ENCODE data around the gene ACSL1. TPM values are rescaled to one million over a fixed set of nuclear protein-coding genes. Genes with fewer than 3 reads are reported as not detected.

ACSL1 gene
- total and polyA plus RNA-seq, 12 donors = 127 to 526 (median 239) TPM

GRCh38 chr4:184824776-184825084, 1.0 kb downstream of the ACSL1 start:
- intact Hi-C loops (cut with DNase I) = loop anchor here in 6 of 10 donors (5.0 kb wide), 2 partner anchors 77 to 153 kb away; no protein-coding TSS in a partner anchor
- Histone ChIP-seq H3K27ac (peak overlapping the region; percentile 63 to 96 (median 82)), H3K9me3 (no peaks in the 10 kb centered on the region), H3K27me3 (no peaks in the 10 kb centered on the region), H3K36me3 (no peaks in the 10 kb centered on the region), H3K4me3 (peak overlapping the region; percentile 36 to 89 (median 70)), H3K4me1 (peaks cover 2 to 66% (median 50%) of the 10 kb centered on the region in 9 donors)
- TF ChIP-seq CTCF (IDR thresholded peaks at IDR 0.05) = no peak
- no peak for DNase-seq
- 27 to 36% methylated on average over 6 of the region's 6 CpGs for WGBS, 2 donors
- no peak for ATAC-seq

- H3K9me3 ChIP-seq = no peaks in the 10 kb centered on the region
- 72 to 76% methylated on average over 13 of the region's 13 CpGs for whole genome bisulfite sequencing, 2 donors
- peak overlapping the region in 9 of 10 donors; percentile 50 to 89 (median 71) for H3K4me3 ChIP-seq
- DNase-seq = no peak
- no peak for TF ChIP-seq CTCF (IDR thresholded peaks at IDR 0.05)
- H3K36me3 ChIP-seq = no peaks in the 10 kb centered on the region
- peak overlapping the region in 7 of 10 donors; percentile 69 to 96 (median 84) for H3K27ac ChIP-seq
- H3K4me1 ChIP-seq = peaks cover 2 to 71% (median 54%) of the 10 kb centered on the region in 9 donors
- intact Hi-C loops (cut with DNase I) = loop anchor here in 3 of 10 donors (5.0 kb wide), 1 partner anchor 77 kb away; no protein-coding TSS in a partner anchor
- no peak for ATAC-seq
- H3K27me3 ChIP-seq = no peaks in the 10 kb centered on the region
These were observed 1.5 kb downstream of the ACSL1 start for GRCh38 chr4:184824081-184824775.

GRCh38 chr4:184823014-184823413, 2.8 kb downstream of the ACSL1 start:
- 56 to 68% methylated on average over 2 of the region's 2 CpGs for WGBS, 2 donors
- peaks cover 6 to 84% (median 62%) of the 10 kb centered on the region in 9 donors for H3K4me1 ChIP-seq
- peak overlapping the region in 8 of 10 donors; percentile 8 to 96 (median 65) for H3K27ac ChIP-seq
- peak overlapping the region in 1 of 10 donors; percentile 83 for H3K4me3 ChIP-seq
- no peak for DNase-seq
- no peaks in the 10 kb centered on the region for H3K36me3 ChIP-seq
- intact Hi-C loops (cut with DNase I) = loop anchor here in 3 of 10 donors (5.0 kb wide), 1 partner anchor 76 kb away; no protein-coding TSS in a partner anchor
- H3K9me3 ChIP-seq = no peaks in the 10 kb centered on the region
- no peak for TF ChIP-seq CTCF (IDR thresholded peaks at IDR 0.05)
- H3K27me3 ChIP-seq = no peaks in the 10 kb centered on the region
- no peak for ATAC-seq

GRCh38 chr4:184822356-184822755, 3.4 kb downstream of the ACSL1 start:
- H3K36me3 ChIP-seq = no peaks in the 10 kb centered on the region
- H3K4me1 ChIP-seq = peaks cover 6 to 90% (median 68%) of the 10 kb centered on the region in 9 donors
- ATAC-seq (no peak), DNase-seq (no peak)
- no peak for TF ChIP-seq CTCF (IDR thresholded peaks at IDR 0.05)
- H3K27ac ChIP-seq = peak overlapping the region in 8 of 10 donors; percentile 8 to 96 (median 65)
- H3K4me3 ChIP-seq = peak overlapping the region in 1 of 10 donors; percentile 83
- intact Hi-C loops (cut with DNase I) = loop anchor here in 3 of 10 donors (5.0 kb wide), 1 partner anchor 75 kb away; no protein-coding TSS in a partner anchor
- no peaks in the 10 kb centered on the region for H3K27me3 ChIP-seq
- H3K9me3 ChIP-seq = no peaks in the 10 kb centered on the region
- 90 to 95% methylated on average over 9 of the region's 9 CpGs for WGBS, 2 donors

Measured in heart right ventricle (tissue), 16 donors.